Common myeloid progenitor, CD34-positive (primary cell): ENCODE measurements around the gene C1orf35.

Source experiments
- CTCF ChIA-PET: fragments of 350-600 bp; sonication (Branson Sonifier 250); formaldehyde crosslinking; loops from one replicate; lab custom pipeline; 2021; ENCODE audit warnings: antibody characterized with exemption; lab: Charles Lee
- POLR2A ChIA-PET: fragments of 350-600 bp; sonication (Branson Sonifier 250); formaldehyde crosslinking; loops from one replicate; lab custom pipeline; 2021; ENCODE audit warnings: antibody characterized with exemption; lab: Charles Lee
- DNase-seq, 3 donors: peaks; one replicate each; pipeline versions ENCODE4 v3.0.0 to v3.0.0-alpha.2; 2013
- H3K27ac ChIP-seq, 2 experiments: 1 replicate in 1 of 2; 2 replicates in 1 of 2; pipeline ENCODE4 v1.7.0; 2013; ENCODE audit warnings: inconsistent platforms in 2 of 2, low read length in 2 of 2, mild to moderate bottlenecking in 2 of 2, low read depth in 1 of 2, moderate library complexity in 1 of 2; ENCODE audit not compliant: severe bottlenecking in 2 of 2, insufficient read depth in 1 of 2, poor library complexity in 1 of 2
- H3K27me3 ChIP-seq, 5 experiments: replicated peaks in 2 of 5; 1 replicate in 3 of 5; 2 replicates in 2 of 5; pipeline versions ENCODE4 v1.6.1 to v1.7.0; 2013; ENCODE audit warnings: low read length in 4 of 5, mild to moderate bottlenecking in 2 of 5, moderate library complexity in 2 of 5, inconsistent platforms in 1 of 5; ENCODE audit not compliant: insufficient read depth in 5 of 5, control insufficient read depth in 4 of 5
- H3K36me3 ChIP-seq, 4 experiments: 1 replicate in 2 of 4; 2 replicates in 2 of 4; pipeline versions ENCODE4 v1.6.1 to v1.7.0; 2013; ENCODE audit warnings: low read length in 3 of 4, control low read depth in 1 of 4, mild to moderate bottlenecking in 1 of 4; ENCODE audit not compliant: control insufficient read depth in 4 of 4, insufficient read depth in 4 of 4
- H3K4me1 ChIP-seq, 4 experiments: 1 replicate in 3 of 4; 2 replicates in 1 of 4; pipeline versions ENCODE4 v1.6.1 to v1.7.1; 2013; ENCODE audit warnings: low read length in 3 of 4, mild to moderate bottlenecking in 3 of 4, control low read depth in 1 of 4, inconsistent platforms in 1 of 4, moderate library complexity in 1 of 4; ENCODE audit not compliant: control insufficient read depth in 4 of 4, insufficient read depth in 4 of 4; ENCODE audit errors: control extremely low read depth in 1 of 4
- H3K4me3 ChIP-seq, 7 experiments: 1 replicate in 4 of 7; 2 replicates in 3 of 7; pipeline versions ENCODE4 v1.5.1 to v1.7.0; 2013; ENCODE audit warnings: mild to moderate bottlenecking in 7 of 7, low read length in 6 of 7, moderate library complexity in 6 of 7, inconsistent platforms in 2 of 7, low read depth in 2 of 7, control low read depth in 1 of 7; ENCODE audit not compliant: insufficient read depth in 4 of 7, control insufficient read depth in 1 of 7; ENCODE audit errors: extremely low read depth in 1 of 7
- H3K9me3 ChIP-seq, 5 experiments: 1 replicate in 4 of 5; 2 replicates in 1 of 5; pipeline versions ENCODE4 v1.6.1 to v1.7.1; 2013; ENCODE audit warnings: low read length in 4 of 5, mild to moderate bottlenecking in 2 of 5, inconsistent platforms in 1 of 5, low read depth in 1 of 5, moderate library complexity in 1 of 5; ENCODE audit not compliant: control insufficient read depth in 4 of 5, insufficient read depth in 2 of 5; ENCODE audit errors: control extremely low read depth in 1 of 5
- WGBS: methylation state at CpG from one replicate; pipeline ENCODE4 v1.1.5; 2013; ENCODE audit not compliant: insufficient coverage; 5-methylcytosine and 5-hydroxymethylcytosine counted together

C1orf35 gene

GRCh38 chr1:228079601-228080263, 23.4 kb downstream of the C1orf35 start:
- H3K4me3 ChIP-seq = no peak overlapping the region
- no peak overlapping the region for H3K27ac ChIP-seq
- 100% methylated on average over 3 of the region's 7 CpGs for WGBS
- ChIA-PET CTCF (interaction anchor here (1.9 kb wide), 1 partner anchor 20 kb away, joined by 4 read pairs; no protein-coding TSS in a partner anchor), POLR2A (no interaction called here)
- peaks cover 6 to 27% (median 24%) of the 10 kb centered on the region in 4 experiments for H3K4me1 ChIP-seq
- peaks cover 0 to 8% (median 0%) of the 10 kb centered on the region in 4 experiments for H3K36me3 ChIP-seq
- H3K9me3 ChIP-seq = no peaks in the 10 kb centered on the region
- H3K27me3 ChIP-seq = no peaks in the 10 kb centered on the region
- no peak for DNase-seq

- WGBS = 90% methylated on average over 5 of the region's 7 CpGs
- ChIA-PET CTCF (no interaction called here), POLR2A (no interaction called here)
- Histone ChIP-seq H3K27ac (no peak overlapping the region), H3K4me1 (peaks cover under 1 to 20% (median 17%) of the 10 kb centered on the region in 4 experiments), H3K36me3 (peaks cover 0 to 3% (median 0%) of the 10 kb centered on the region in 4 experiments), H3K9me3 (no peaks in the 10 kb centered on the region), H3K4me3 (no peak overlapping the region), H3K27me3 (peaks cover 0 to 3% (median 0%) of the 10 kb centered on the region in 5 experiments)
- no peak for DNase-seq
Measured at GRCh38 chr1:228079013-228079412, 24.1 kb downstream of the C1orf35 start.

- no peak overlapping the region for H3K4me3 ChIP-seq
- no peak overlapping the region for H3K27ac ChIP-seq
- H3K27me3 ChIP-seq = peaks cover 0 to 5% (median 0%) of the 10 kb centered on the region in 5 experiments
- ChIA-PET POLR2A (no interaction called here), CTCF (interaction anchor here (0.7 to 2.8 kb wide), 3 partner anchors 72 to 79 kb away, joined by 3 to 9 read pairs (median 7); no protein-coding TSS in a partner anchor)
- WGBS = 85% methylated on average over 8 of the region's 10 CpGs
- peaks cover 0 to 12% (median 10%) of the 10 kb centered on the region in 4 experiments for H3K4me1 ChIP-seq
- DNase-seq = no peak
- H3K9me3 ChIP-seq = no peaks in the 10 kb centered on the region
- H3K36me3 ChIP-seq = no peaks in the 10 kb centered on the region
Measured at GRCh38 chr1:228077565-228078330, 25.4 kb downstream of the C1orf35 start.

- Histone ChIP-seq H3K36me3 (no peaks in the 10 kb centered on the region), H3K27ac (no peak overlapping the region), H3K4me3 (no peak overlapping the region), H3K27me3 (peaks cover 0 to 12% (median 0%) of the 10 kb centered on the region in 5 experiments), H3K9me3 (no peaks in the 10 kb centered on the region), H3K4me1 (peaks cover 0 to 9% (median 8%) of the 10 kb centered on the region in 4 experiments)
- WGBS = 96% methylated on average over 9 of the region's 9 CpGs
- ChIA-PET CTCF (interaction anchor here (0.7 to 2.8 kb wide), 4 partner anchors 10 to 78 kb away, joined by 3 to 9 read pairs (median 5); no protein-coding TSS in a partner anchor), POLR2A (no interaction called here)
- DNase-seq = no peak
Measured at GRCh38 chr1:228076796-228077430, 26.2 kb downstream of the C1orf35 start.

GRCh38 chr1:228075801-228076271, 27.3 kb downstream of the C1orf35 start:
- CTCF ChIA-PET = interaction anchor here (1.7 to 2.8 kb wide), 2 partner anchors 11 to 70 kb away, joined by 3 to 9 read pairs; no protein-coding TSS in a partner anchor
- WGBS = 96% methylated on average over 9 of the region's 9 CpGs
- no peaks in the 10 kb centered on the region for H3K36me3 ChIP-seq
- no peak for DNase-seq
- H3K9me3 ChIP-seq = no peaks in the 10 kb centered on the region
- POLR2A ChIA-PET = no interaction called here
- peaks cover 0 to 23% (median 6%) of the 10 kb centered on the region in 5 experiments for H3K27me3 ChIP-seq
- no peaks in the 10 kb centered on the region for H3K4me1 ChIP-seq
- no peak overlapping the region for H3K27ac ChIP-seq
- H3K4me3 ChIP-seq = no peak overlapping the region

GRCh38 chr1:228074954-228075730, 28.0 kb downstream of the C1orf35 start:
- POLR2A ChIA-PET = no interaction called here
- 69% methylated on average over 17 of the region's 18 CpGs for WGBS

More at GRCh38 chr1:228074954-228075730, 28.0 kb downstream of the C1orf35 start:
- Histone ChIP-seq H3K36me3 (no peaks in the 10 kb centered on the region), H3K27ac (no peak overlapping the region), H3K4me3 (no peak overlapping the region), H3K9me3 (no peaks in the 10 kb centered on the region), H3K4me1 (no peaks in the 10 kb centered on the region), H3K27me3 (peaks cover 0 to 30% (median 10%) of the 10 kb centered on the region in 5 experiments)
- DNase-seq = no peak
- CTCF ChIA-PET = interaction anchor here (1.0 to 1.7 kb wide), 4 partner anchors 12 to 76 kb away, joined by 3 to 7 read pairs (median 4); no protein-coding TSS in a partner anchor
